Measurements from ENCODE around the gene ZNF609.

The ZNF609 gene

DNA sequence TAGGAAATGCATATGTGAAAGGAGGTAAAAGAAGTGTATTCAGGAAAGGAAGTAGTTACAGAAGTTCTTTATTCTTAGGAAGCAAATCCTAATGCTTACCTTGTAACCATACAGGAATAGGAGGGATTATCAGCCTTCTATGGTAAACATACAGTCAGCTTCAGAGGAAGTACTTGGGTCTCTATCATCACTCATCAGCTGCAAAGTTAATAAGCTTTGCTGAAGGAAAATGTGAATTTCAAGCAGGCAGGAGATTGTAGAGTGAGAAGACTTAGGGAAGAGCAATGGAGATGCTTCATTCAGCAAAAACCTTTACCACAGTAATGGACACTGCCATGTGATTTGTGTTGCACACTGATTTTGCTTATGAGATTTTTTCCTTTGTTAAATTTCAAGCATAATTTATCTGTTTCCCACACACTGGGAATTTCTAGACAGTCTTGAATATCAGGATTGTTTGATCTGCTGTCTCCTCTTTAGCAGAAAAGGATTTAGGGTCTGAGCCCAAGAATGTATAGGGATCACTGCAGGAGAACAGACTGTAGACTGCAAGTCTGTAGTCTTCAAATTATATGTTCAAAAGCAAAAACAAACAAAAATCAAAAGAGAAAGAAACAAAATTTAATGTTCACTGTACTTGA, 150.8 kb downstream of the ZNF609 start:
- H3K27me3 ChIP-seq, result no peaks in the 10 kb centered on the region
- H3K9me3 ChIP-seq (replicated peaks in 1 of 11), result peaks cover 0 to 11% (median 0%) of the 10 kb centered on the region in 11 experiments; a peak in 2 of 22 replicates
- no peak overlapping the region for H3K4me3 ChIP-seq
- H3K4me2 ChIP-seq, result 0 out of 22 replicates have a peak overlapping the region, but pooled peaks of 2 of the 11 experiments have one; percentile 2 to 16
- H3K4me1 ChIP-seq, result peaks cover 0 to 17% (median 0%) of the 10 kb centered on the region in 10 experiments; a peak in 6 of 20 replicates
- no peak for TF ChIP-seq Cebpa-rat (IDR thresholded peaks at IDR 0.05)
- H3K27ac ChIP-seq, result no peak overlapping the region
- no peak overlapping the region for H3K9ac ChIP-seq
- H4K20me1 ChIP-seq, result peaks cover 0 to 71% (median 47%) of the 10 kb centered on the region in 11 experiments; a peak in 19 of 22 replicates
- peaks cover 0 to 24% (median 7%) of the 10 kb centered on the region in 11 experiments; a peak in 13 of 22 replicates for H3K36me3 ChIP-seq

DNA sequence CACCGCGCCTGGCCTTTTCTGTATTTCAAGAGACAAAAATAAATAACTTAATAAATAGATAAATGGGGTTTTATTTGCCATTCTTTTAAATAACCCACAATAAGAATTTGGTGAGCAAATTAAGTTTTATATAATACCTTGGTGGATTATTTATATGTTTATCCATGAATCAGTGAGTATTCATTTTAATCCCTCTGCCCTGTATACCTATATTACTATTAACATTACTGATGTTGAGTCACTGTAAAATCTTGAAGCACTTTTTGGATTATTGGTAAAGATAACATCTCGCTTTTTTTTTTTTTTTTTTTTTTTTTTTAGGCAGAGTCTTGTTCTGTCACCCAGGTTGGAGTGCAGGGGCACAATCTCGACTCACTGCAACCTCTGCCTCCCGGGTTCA, 154.1 kb downstream of the ZNF609 start:
- Histone ChIP-seq H3K27ac (no peak overlapping the region), H3K4me2 (no peak overlapping the region), H3K9ac (no peak overlapping the region), H4K20me1 (peaks cover 15 to 83% (median 66%) of the 10 kb centered on the region in 11 experiments), H3K36me3 (peaks cover 0 to 35% (median 8%) of the 10 kb centered on the region in 11 experiments; a peak in 13 of 22 replicates), H3K4me3 (no peak overlapping the region), H3K4me1 (peaks cover 0 to 28% (median 1%) of the 10 kb centered on the region in 10 experiments; a peak in 7 of 20 replicates), H3K9me3 (replicated peaks in 1 of 11) (peaks cover 0 to 11% (median 0%) of the 10 kb centered on the region in 11 experiments; a peak in 2 of 22 replicates), H3K27me3 (no peaks in the 10 kb centered on the region)
- no peak for TF ChIP-seq Cebpa-rat (IDR thresholded peaks at IDR 0.05)

DNA sequence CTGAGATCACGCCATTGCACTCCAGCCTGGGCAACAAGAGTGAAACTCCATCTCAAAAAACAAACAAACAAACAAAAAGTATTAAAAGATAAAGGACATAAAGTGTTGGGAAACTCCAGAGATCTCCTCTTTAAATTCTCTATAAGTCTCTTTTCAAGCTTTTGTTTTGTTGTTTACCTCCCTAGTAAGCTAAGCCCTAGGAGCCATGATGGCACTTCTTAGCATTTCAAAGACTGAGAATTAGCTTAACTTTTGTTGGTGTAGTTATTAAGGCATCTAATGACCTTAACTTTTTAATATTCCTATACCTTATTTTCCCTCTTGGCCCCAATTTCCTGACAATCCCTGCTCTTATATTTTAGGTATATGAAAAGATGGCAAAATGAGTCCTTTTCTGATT, 157.3 kb downstream of the ZNF609 start:
- H3K9ac ChIP-seq, result no peak overlapping the region
- no peaks in the 10 kb centered on the region for H3K27me3 ChIP-seq
- H3K9me3 ChIP-seq (replicated peaks in 1 of 11), result peaks cover 0 to 11% (median 0%) of the 10 kb centered on the region in 11 experiments; a peak in 2 of 22 replicates
- H3K4me2 ChIP-seq, result no peak overlapping the region
- TF ChIP-seq Cebpa-rat (IDR thresholded peaks at IDR 0.05), result no peak
- H3K27ac ChIP-seq, result no peak overlapping the region
- peaks cover 15 to 43% (median 24%) of the 10 kb centered on the region in 10 experiments for H3K4me1 ChIP-seq
- no peak overlapping the region for H3K4me3 ChIP-seq
- H4K20me1 ChIP-seq, result peaks cover 38 to 85% (median 70%) of the 10 kb centered on the region in 11 experiments
- peaks cover 0 to 36% (median 8%) of the 10 kb centered on the region in 11 experiments; a peak in 19 of 22 replicates for H3K36me3 ChIP-seq

DNA sequence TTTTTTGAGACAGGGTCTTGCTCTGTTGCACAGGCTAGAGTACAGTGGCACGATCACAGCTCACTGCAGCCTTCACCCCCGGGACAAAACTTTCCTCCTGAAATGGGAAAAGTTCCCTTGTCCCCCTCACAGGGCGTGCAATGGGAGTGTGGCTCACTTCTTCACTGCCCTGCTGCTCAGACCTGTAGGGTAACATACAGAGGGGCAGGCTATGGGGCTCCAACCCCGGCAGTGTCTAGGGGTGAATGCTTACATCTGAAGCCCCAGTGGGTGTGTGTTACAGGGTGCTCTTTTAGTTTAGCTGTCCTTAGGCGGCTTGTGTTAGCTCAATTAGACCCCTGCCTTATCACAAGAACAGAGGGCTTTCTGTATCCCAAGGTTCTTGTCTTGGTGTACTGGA, 157.8 kb downstream of the ZNF609 start:
- peaks cover 19 to 48% (median 28%) of the 10 kb centered on the region in 10 experiments for H3K4me1 ChIP-seq

DNA sequence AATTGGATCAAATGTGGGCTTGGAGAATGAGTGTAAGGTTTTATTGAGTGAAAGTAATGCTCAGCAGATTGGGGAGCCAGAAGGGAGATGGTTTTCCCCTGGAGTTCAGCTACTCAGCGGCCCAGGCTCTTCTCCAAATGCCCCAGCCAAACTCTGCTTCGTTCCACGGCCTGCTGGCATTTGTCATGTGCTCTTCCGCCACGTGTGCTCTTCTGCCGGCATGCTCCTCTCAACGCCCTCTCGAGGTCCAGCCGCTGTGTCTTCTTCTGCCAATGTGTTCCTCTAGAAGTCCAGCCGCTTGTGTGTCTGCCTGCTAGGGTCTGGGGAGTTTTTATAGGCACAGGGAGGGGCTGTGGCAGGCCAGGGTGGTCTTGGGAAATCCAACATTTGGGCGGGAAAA, 158.2 kb downstream of the ZNF609 start:
- Histone ChIP-seq H4K20me1 (peaks cover 46 to 85% (median 76%) of the 10 kb centered on the region in 11 experiments), H3K27ac (no peak overlapping the region; a peak in 1 of 22 replicates), H3K4me2 (no peak overlapping the region; a peak in 1 of 22 replicates), H3K4me3 (no peak overlapping the region), H3K27me3 (no peaks in the 10 kb centered on the region), H3K4me1 (peaks cover 23 to 51% (median 32%) of the 10 kb centered on the region in 10 experiments), H3K9me3 (replicated peaks in 1 of 11) (peaks cover 0 to 4% (median 0%) of the 10 kb centered on the region in 11 experiments; a peak in 2 of 22 replicates), H3K9ac (no peak overlapping the region), H3K36me3 (peaks cover 8 to 36% (median 13%) of the 10 kb centered on the region in 11 experiments; a peak in 20 of 22 replicates)
- no peak for TF ChIP-seq Cebpa-rat (IDR thresholded peaks at IDR 0.05)

More for the DNA sequence above, 157.8 kb downstream of the ZNF609 start:
- H3K36me3 ChIP-seq, result peaks cover 4 to 36% (median 12%) of the 10 kb centered on the region in 11 experiments; a peak in 20 of 22 replicates
- no peak for TF ChIP-seq Cebpa-rat (IDR thresholded peaks at IDR 0.05)
- peaks cover 42 to 85% (median 72%) of the 10 kb centered on the region in 11 experiments for H4K20me1 ChIP-seq
- H3K27me3 ChIP-seq, result no peaks in the 10 kb centered on the region
- no peak overlapping the region for H3K4me2 ChIP-seq
- peaks cover 0 to 8% (median 0%) of the 10 kb centered on the region in 11 experiments; a peak in 2 of 22 replicates for H3K9me3 ChIP-seq (replicated peaks in 1 of 11)
- no peak overlapping the region for H3K27ac ChIP-seq
- no peak overlapping the region for H3K9ac ChIP-seq
- no peak overlapping the region for H3K4me3 ChIP-seq

DNA sequence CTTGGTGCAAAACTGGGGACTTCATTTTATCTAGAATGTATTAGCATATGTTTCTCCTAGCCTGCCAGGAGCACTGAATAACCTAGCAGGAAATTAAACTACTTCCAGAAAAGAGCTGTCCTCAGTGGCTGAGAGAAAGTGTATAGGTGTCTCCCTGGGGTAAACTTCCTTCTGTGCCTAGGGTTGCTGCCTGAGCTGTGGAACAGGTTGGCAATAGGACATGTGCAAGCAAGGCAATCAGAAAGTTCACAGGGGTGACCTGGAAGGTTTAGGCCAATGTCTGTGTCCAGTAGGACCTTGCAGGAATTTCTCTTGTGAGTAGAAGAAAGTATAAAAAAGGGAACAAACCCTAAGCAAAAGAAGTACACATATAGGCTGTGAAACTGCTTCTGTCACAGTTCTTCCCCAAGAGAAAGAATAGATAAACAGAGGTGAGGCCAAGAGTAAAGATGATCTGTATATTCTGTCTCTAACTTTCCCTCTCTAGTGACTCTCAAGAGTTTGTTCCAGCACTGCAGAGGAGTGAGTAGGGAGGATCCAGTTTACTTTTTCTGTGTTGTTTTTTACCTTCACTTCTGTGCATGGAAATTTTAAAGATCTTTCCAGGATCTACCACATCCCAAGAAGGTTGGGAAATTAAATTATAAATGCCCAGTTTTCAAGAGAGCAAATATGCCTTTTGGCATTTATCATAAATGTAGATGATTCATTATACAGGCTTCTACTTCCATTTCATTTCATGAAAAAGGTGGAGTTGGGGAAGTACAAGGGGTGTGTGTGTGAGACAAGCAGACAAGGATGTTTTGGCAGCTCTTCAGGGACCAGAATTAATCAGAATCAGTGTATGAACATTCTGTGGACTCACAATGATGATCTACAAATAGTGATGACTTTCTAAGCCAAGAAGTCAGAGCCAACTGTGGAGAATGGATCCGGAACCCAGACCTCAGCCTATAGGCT, 159.8 kb downstream of the ZNF609 start:
- H3K27me3 ChIP-seq, result no peaks in the 10 kb centered on the region
- H3K36me3 ChIP-seq, result peaks cover 22 to 46% (median 27%) of the 10 kb centered on the region in 11 experiments
- H3K27ac ChIP-seq, result no peak overlapping the region
- H4K20me1 ChIP-seq, result peaks cover 53 to 81% (median 75%) of the 10 kb centered on the region in 11 experiments
- peaks cover 28 to 51% (median 34%) of the 10 kb centered on the region in 10 experiments for H3K4me1 ChIP-seq
- H3K4me3 ChIP-seq, result no peak overlapping the region
- peak overlapping the region in 3 of 11 experiments; percentile 23 to 33 (median 25); a peak in 4 of 22 replicates for H3K4me2 ChIP-seq
- TF ChIP-seq Cebpa-rat (IDR thresholded peaks at IDR 0.05), result no peak
- H3K9ac ChIP-seq, result no peak overlapping the region
- H3K9me3 ChIP-seq (replicated peaks in 1 of 11), result no peaks in the 10 kb centered on the region

DNA sequence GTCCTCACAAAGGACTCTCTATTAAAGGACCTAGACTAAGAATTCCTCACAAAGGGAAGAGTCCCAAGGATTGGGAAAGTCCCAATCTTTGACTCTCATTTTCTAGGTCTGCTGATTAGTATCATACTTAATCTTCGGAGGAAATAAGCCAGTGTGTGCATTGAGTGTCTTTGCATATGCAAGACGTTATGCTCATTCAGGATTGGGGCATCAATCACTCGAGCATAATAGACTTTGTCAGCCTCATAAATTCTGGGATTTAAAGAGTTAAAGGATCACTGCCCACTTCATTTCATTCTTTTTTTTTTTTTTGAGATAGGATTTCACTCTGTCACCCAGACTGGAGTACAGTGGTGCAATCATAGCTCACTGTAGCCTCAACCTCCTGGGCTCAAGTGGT, 160.7 kb downstream of the ZNF609 start:
- Histone ChIP-seq H3K27me3 (no peaks in the 10 kb centered on the region), H3K9ac (no peak overlapping the region), H3K36me3 (peaks cover 21 to 42% (median 31%) of the 10 kb centered on the region in 11 experiments; a peak in 21 of 22 replicates), H3K4me3 (no peak overlapping the region), H4K20me1 (peaks cover 48 to 74% (median 70%) of the 10 kb centered on the region in 11 experiments), H3K4me1 (peaks cover 28 to 51% (median 34%) of the 10 kb centered on the region in 10 experiments), H3K4me2 (peak overlapping the region in 2 of 11 experiments; percentile 13 to 46; a peak in 2 of 22 replicates), H3K9me3 (replicated peaks in 1 of 11) (no peaks in the 10 kb centered on the region), H3K27ac (no peak overlapping the region)
- no peak for TF ChIP-seq Cebpa-rat (IDR thresholded peaks at IDR 0.05)

DNA sequence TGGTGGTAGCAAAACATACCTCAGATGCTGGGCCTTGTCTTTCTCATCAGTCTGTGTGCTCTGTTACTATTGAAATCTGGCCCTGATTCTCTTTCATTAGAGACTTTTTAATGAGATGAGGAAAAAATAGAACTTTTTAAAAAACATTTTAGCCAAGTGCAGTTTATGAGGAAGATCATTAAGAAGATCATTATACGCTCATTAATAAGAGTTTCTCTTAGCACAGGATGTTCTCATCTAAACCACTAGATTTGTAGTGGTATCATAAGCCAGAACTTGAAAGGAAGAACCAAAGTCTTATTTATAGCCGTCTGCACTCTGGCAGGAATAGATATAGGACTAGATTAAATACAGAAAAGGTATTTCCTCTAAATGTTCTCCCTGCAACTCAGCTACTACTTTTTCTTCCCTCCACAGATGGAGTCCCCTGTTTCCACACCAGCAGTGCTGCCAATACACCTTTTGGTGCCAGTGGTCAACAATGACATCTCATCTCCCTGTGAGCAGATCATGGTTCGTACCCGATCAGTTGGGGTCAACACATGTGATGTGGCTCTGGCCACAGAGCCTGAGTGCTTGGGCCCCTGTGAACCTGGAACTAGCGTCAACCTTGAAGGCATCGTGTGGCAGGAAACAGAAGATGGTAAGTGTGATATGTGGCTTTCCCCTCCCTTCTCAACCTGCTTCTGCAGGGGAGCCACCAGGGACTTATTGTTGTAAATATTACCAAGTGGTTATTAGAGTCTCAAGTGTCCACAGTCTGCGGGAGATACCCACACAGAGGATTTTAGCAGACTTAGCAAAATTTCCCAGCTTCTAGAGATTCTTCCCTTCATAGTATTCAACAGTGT, 162.3 kb downstream of the ZNF609 start:
- H3K27ac ChIP-seq, result no peak overlapping the region

More for the DNA sequence above, 162.3 kb downstream of the ZNF609 start:
- H4K20me1 ChIP-seq, result peaks cover 48 to 75% (median 62%) of the 10 kb centered on the region in 11 experiments
- H3K36me3 ChIP-seq, result peaks cover 36 to 57% (median 42%) of the 10 kb centered on the region in 11 experiments
- TF ChIP-seq Cebpa-rat (IDR thresholded peaks at IDR 0.05), result no peak
- H3K4me3 ChIP-seq, result no peak overlapping the region
- peak overlapping the region; percentile 18 to 65 (median 45); a peak in 21 of 22 replicates for H3K4me2 ChIP-seq
- no peak overlapping the region for H3K9ac ChIP-seq
- H3K4me1 ChIP-seq, result peaks cover 28 to 51% (median 34%) of the 10 kb centered on the region in 10 experiments
- no peaks in the 10 kb centered on the region for H3K27me3 ChIP-seq
- no peaks in the 10 kb centered on the region for H3K9me3 ChIP-seq (replicated peaks in 1 of 11)

Measured in BLaER1 treated with 17β-estradiol and CSF1 and Interleukin-3, amounts not matched to agents 10 nM and 100 nM (cell line).